Non-pigmented ciliary epithelial cell (primary cell): Measurements from ENCODE around the gene GMEB1.
A peak's percentile ranks its signal among the peaks of the same experiment; 100 is the strongest.
"Not testable (repeated sequence)": the region's sequence is repeated elsewhere in the genome, so short reads cannot be mapped to it uniquely, and the experiment has no call there.

Experiments
- DNase-seq: peaks from one replicate; pipeline ENCODE4 v3.0.0-alpha.2; 2010; ENCODE audit warnings: low read depth

Gene GMEB1

GRCh38 chr1:28668191-28668955, at the start of gene GMEB1:
Gene GMEB1, plus strand, starts transcription at chr1:28668784. Its CDS starts 14,829 bp downstream, at chr1:28683613.
- DNase-seq = no peak

GRCh38 chr1:28631713-28632112, 36.9 kb upstream of the GMEB1 start:
- no peak for DNase-seq

GRCh38 chr1:28632560-28632959, 36.0 kb upstream of the GMEB1 start:
- no peak for DNase-seq

- DNase-seq = no peak
Measured at GRCh38 chr1:28640766-28641165, 27.8 kb upstream of the GMEB1 start.

- DNase-seq = no peak
Measured at GRCh38 chr1:28642056-28642846, 26.3 kb upstream of the GMEB1 start.

GRCh38 chr1:28642847-28643635, 25.5 kb upstream of the GMEB1 start, which contains the start of gene TAF12:
Gene TAF12, minus strand, starts transcription at chr1:28643067. Its CDS starts 20,986 bp downstream, at chr1:28622081.
- peak; percentile 76 for DNase-seq

GRCh38 chr1:28644494-28644893, 24.1 kb upstream of the GMEB1 start:
- no peak for DNase-seq

- not testable (repeated sequence) for DNase-seq
Measured at GRCh38 chr1:28645406-28645805, 23.2 kb upstream of the GMEB1 start.

- DNase-seq = no peak
Measured at GRCh38 chr1:28646040-28646439, 22.5 kb upstream of the GMEB1 start.

- peak; percentile 65 for DNase-seq
Measured at GRCh38 chr1:28648008-28648473, 20.5 kb upstream of the GMEB1 start.

- peak; percentile 80 for DNase-seq
Measured at GRCh38 chr1:28648474-28649198, 19.9 kb upstream of the GMEB1 start, which contains the start of gene RNU11. Gene RNU11, plus strand, starts transcription at chr1:28648600.

GRCh38 chr1:28653063-28653462, 15.5 kb upstream of the GMEB1 start:
- not testable (repeated sequence) for DNase-seq

- DNase-seq = not testable (repeated sequence)
Measured at GRCh38 chr1:28653870-28654269, 14.7 kb upstream of the GMEB1 start.

GRCh38 chr1:28655448-28656311, 12.9 kb upstream of the GMEB1 start:
- not testable (repeated sequence) for DNase-seq

- DNase-seq = no peak
Measured at GRCh38 chr1:28656335-28656734, 12.2 kb upstream of the GMEB1 start.

- DNase-seq = no peak
Measured at GRCh38 chr1:28663871-28664470, 4.6 kb upstream of the GMEB1 start.

GRCh38 chr1:28666806-28667205, 1.8 kb upstream of the GMEB1 start:
- no peak for DNase-seq

- DNase-seq = no peak
Measured at GRCh38 chr1:28668956-28669723, 556 bp downstream of the GMEB1 start.

GRCh38 chr1:28671254-28671780, 2.7 kb downstream of the GMEB1 start:
- DNase-seq = no peak
